PFSK-1 (cell line): Measurements from ENCODE around the gene HSF2BP.

Experiments used
- FOXP2 ChIP-seq: optimal IDR thresholded peaks from 2 replicates; pipeline ENCODE3; 2011; ENCODE audit warnings: borderline replicate concordance, control low read depth, inconsistent platforms; ENCODE audit not compliant: insufficient read depth; ENCODE audit errors: extremely low read length, extremely low read depth
- POLR2AphosphoS5 ChIP-seq: IDR thresholded peaks from 2 replicates; pipeline ENCODE4 v1.6.1; 2012; ENCODE audit warnings: low read depth, mild to moderate bottlenecking, control low read depth, low read length, moderate library complexity
- SIN3A ChIP-seq: IDR thresholded peaks from 2 replicates; pipeline ENCODE4 v1.6.1; 2012; ENCODE audit warnings: mild to moderate bottlenecking, low read length, moderate library complexity, borderline replicate concordance; ENCODE audit not compliant: insufficient read depth
- TAF1 ChIP-seq: IDR thresholded peaks from 2 replicates; pipeline ENCODE4 v1.6.1; 2012; ENCODE audit warnings: low read length, control low read depth, borderline replicate concordance; ENCODE audit not compliant: insufficient read depth
- TF ChIP-seq, protein P1 (sequence below), 2 experiments: IDR thresholded peaks; 2 replicates each; pipeline versions ENCODE4 v1.6.1 to v1.8.0; 2011 to 2012; ENCODE audit warnings: low read depth in 2 of 2, low read length in 2 of 2, control low read depth in 1 of 2, inconsistent platforms in 1 of 2, mild to moderate bottlenecking in 1 of 2, moderate library complexity in 1 of 2; ENCODE audit not compliant: insufficient read depth in 1 of 2

Gene HSF2BP

DNA sequence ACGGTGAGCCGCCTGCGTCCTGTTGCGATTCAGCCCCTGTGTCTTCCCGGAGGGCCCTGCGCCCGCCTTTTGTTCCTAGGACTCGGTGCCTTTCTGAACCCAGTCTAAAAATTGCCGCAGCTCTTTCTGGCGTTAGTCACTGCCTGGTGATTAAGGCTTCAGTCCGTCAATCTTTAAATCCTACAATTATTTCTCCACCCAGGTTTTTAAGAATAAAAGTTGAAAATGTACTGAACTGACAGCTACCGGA lies 43.4 kb upstream of the HSF2BP start:
- TF ChIP-seq TAF1, result no peak
- TF ChIP-seq FOXP2, result no peak
- TF ChIP-seq POLR2AphosphoS5, result no peak
- no peak for TF ChIP-seq SIN3A
- TF ChIP-seq, protein P1, sequence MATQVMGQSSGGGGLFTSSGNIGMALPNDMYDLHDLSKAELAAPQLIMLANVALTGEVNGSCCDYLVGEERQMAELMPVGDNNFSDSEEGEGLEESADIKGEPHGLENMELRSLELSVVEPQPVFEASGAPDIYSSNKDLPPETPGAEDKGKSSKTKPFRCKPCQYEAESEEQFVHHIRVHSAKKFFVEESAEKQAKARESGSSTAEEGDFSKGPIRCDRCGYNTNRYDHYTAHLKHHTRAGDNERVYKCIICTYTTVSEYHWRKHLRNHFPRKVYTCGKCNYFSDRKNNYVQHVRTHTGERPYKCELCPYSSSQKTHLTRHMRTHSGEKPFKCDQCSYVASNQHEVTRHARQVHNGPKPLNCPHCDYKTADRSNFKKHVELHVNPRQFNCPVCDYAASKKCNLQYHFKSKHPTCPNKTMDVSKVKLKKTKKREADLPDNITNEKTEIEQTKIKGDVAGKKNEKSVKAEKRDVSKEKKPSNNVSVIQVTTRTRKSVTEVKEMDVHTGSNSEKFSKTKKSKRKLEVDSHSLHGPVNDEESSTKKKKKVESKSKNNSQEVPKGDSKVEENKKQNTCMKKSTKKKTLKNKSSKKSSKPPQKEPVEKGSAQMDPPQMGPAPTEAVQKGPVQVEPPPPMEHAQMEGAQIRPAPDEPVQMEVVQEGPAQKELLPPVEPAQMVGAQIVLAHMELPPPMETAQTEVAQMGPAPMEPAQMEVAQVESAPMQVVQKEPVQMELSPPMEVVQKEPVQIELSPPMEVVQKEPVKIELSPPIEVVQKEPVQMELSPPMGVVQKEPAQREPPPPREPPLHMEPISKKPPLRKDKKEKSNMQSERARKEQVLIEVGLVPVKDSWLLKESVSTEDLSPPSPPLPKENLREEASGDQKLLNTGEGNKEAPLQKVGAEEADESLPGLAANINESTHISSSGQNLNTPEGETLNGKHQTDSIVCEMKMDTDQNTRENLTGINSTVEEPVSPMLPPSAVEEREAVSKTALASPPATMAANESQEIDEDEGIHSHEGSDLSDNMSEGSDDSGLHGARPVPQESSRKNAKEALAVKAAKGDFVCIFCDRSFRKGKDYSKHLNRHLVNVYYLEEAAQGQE (IDR thresholded peaks at IDR 0.05; ENCODE audit: insufficient read depth in 1 of 2, low read depth in 2 of 2, low read length in 2 of 2), result no peak

DNA sequence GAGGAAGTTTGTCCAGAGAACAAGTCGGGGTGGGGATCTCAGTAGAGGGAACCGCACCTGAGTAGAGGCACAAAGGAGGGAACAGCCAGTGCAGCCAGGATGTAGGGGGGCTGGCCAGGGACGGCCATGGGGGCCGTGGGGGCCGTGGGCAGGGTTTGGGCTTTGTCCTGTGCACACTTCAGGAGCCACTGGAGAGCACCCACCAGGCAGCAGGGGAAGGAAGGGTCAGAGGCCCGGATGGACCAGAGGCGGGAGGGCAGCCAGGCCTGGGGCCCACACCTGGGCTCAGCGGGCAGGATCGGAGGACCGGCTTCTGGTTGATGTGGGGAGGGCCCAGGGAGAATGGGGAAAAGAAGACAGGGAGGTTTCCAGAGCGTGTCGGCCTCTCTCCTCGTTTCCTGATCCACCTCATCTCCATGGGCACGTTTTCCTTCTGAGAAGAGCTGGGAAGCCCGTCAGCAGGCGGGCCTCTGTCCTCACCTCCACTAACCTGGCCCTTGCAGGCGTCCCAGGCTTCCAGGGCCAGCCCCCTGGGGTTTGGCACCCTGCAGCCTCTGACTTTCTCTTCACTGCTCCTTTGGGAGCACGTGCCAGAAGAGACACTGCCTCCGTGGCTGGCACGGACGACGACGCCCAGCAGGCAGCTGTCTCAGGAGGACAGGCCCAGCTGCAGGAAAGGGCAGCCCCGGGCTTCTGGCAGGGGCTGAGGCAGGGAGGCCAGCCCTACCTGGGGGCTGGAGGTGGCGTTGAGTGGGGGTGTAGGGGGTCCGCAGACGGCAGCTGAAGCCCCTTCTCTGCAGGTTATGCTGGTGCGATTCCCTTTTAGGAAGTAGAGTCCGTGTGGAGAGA lies 42.9 kb upstream of the HSF2BP start:
- TF ChIP-seq POLR2AphosphoS5 (no peak), TAF1 (no peak), SIN3A (no peak), FOXP2 (no peak)
- TF ChIP-seq, protein P1 (IDR thresholded peaks at IDR 0.05; ENCODE audit: insufficient read depth in 1 of 2, low read depth in 2 of 2, low read length in 2 of 2), result no peak

DNA sequence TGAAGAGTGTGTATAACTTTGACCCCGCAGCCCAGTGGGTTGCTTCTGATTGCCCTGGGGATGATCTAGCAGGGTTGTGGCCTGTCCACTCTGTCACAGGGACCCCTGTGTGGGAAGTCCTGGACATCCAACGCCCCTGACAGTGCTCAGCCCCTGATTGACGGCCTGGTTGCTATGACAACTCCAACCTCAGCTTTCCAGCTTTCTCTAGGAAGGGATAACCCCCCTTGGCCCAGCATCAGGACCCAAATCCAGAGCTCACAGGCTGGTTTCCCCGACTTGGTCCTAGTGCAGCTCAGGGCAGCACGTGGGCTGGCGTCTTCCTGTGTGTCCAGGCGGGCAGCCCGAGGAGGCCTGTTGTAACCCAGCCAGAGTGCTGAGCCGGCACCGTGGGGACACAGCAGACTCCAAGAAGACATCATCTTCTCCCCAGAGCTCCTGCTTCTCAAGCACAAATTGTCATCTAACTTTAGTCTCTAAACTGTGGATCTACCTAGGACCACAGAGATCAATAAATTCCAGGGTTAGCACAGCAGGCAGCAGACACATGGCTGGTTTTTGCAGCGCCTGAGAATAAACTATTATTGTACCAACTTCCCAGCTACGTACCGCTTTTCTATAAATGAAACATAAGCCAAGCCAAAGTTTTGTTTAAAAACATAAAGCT lies 40.8 kb upstream of the HSF2BP start:
- TF ChIP-seq FOXP2 (no peak), POLR2AphosphoS5 (no peak), TAF1 (no peak), SIN3A (no peak)
- TF ChIP-seq, protein P1 (IDR thresholded peaks at IDR 0.05; ENCODE audit: insufficient read depth in 1 of 2, low read depth in 2 of 2, low read length in 2 of 2), result no peak

DNA sequence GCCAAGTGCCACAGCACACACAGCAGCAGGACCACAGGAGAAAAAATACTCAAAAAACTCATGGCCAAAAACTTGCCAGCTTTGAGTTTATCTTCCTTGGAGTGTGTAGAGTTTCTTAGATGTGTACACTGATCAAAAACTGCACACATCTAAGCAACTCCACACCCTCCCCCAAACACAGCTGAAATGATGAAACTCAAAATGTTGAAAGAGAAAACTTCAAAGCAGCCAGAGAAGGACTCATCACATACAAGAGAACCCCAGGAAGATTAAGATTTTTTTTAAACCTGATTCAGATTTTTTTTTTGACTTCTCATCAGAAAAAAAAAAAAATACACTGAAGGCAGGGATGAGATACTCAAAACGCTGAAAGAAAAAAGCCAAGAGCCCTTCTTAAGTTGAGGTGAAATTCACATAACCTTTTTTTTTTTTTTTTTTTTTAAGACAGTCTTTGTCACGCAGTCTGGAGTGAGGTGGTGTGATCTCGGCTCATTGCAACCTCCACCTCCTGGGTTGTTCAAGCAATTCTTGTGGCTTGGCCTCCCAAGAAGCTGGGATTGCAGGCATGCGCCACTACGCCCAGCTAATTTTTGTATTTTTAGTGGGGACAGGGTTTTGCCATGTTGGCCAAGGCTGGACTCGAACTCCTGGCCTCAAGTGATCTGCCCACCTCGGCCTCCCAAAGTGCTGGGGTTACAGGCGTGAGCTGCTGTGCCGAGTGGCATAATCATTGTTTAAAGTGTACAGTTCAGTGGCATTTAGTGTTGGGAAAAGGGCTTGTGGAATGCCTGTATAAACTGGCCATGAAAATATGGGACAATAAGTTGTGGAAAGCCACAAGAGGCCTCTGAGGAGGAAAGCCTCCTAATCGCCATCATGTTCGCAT lies 38.7 kb upstream of the HSF2BP start:
- no peak for TF ChIP-seq POLR2AphosphoS5
- TF ChIP-seq SIN3A, result no peak
- TF ChIP-seq, protein P1 (IDR thresholded peaks at IDR 0.05; ENCODE audit: insufficient read depth in 1 of 2, low read depth in 2 of 2, low read length in 2 of 2), result no peak
- no peak for TF ChIP-seq FOXP2
- no peak for TF ChIP-seq TAF1
